H1 (cell line): ENCODE results near the gene CCDC12. TPM values are rescaled to one million over a fixed set of nuclear protein-coding genes. Genes with fewer than 3 reads are reported as not detected.

Source experiments
- CHD7 ChIP-seq: fragments of 300-600 bp; sonication (generic); IDR thresholded peaks from 2 replicates; pipeline ENCODE4 v1.7.1; 2012; ENCODE audit warnings: low read length, moderate library complexity, mild to moderate bottlenecking, inconsistent platforms; ENCODE audit not compliant: insufficient replicate concordance
- JUN ChIP-seq: IDR thresholded peaks from 2 replicates; pipeline ENCODE4 v1.6.1; 2011; ENCODE audit warnings: low read depth, mild to moderate bottlenecking, improper control_type of control experiment, low read length
- NRF1 ChIP-seq: IDR thresholded peaks from 2 replicates; pipeline ENCODE4 v1.6.1; 2011; ENCODE audit warnings: mild to moderate bottlenecking, low read depth, low read length, improper control_type of control experiment
- RXRA ChIP-seq: IDR thresholded peaks from 2 replicates; pipeline ENCODE4 v1.6.1; 2011; ENCODE audit warnings: low read depth, mild to moderate bottlenecking, low read length, moderate library complexity; ENCODE audit not compliant: insufficient read depth
- SP4 ChIP-seq: IDR thresholded peaks from 2 replicates; pipeline ENCODE4 v1.6.1; 2012; ENCODE audit warnings: low read length, inconsistent platforms
- polyA plus RNA-seq, 7 experiments: library from polyadenylated mRNA; depleted of rRNA in 3 of 7; stranded (reverse) in 5 of 7; unstranded in 2 of 7; fragments of >200 nt in 5 of 7; fragments of 200-250 nt in 2 of 7; gene quantifications; 1 replicate in 5 of 7; 2 replicates in 1 of 7; 4 replicates in 1 of 7; pipeline versions ENCODE4 v1.2.1 to v1.2.3, GENCODE V29; 2011 to 2013; ENCODE audit warnings: missing spikeins in 2 of 7, mixed read lengths in 2 of 7
- total RNA-seq: library from RNA; stranded (reverse); fragmentation: NEBNext Ultra II Directional; extraction: Animal tissue kit (Norgen Biotek cat#: 25700); gene quantifications from 2 replicates; pipeline ENCODE4 v1.2.1, GENCODE V29; 2021

The CCDC12 gene
- total and polyA plus RNA-seq, 2 of the 8 experiments (the other 6 are each of a cell fraction or from before 2014, with no cell fraction given): 29.5 to 41.3 TPM

DNA sequence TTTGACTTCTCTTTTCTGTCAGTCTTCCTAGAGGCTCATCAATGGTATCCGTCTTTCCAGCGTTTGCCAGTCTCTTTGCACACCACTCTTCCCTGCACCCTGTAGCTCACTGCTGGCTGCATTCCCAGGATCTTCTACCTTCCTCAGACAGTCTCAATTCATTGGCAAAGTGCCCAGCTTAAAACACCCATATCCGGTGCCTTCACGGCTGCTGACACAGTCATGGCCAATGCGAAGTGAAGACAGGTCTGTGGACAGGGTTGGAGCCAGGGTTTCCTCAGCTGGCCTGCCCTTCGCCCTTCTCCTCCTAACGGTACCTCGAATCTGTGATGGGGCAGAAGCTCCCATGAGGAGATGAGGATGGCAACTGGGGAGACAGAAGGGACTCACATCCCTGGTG is 62.9 kb downstream of the CCDC12 start (continued):
- no peak for TF ChIP-seq CHD7
- TF ChIP-seq SP4: no peak
- no peak for TF ChIP-seq JUN
- TF ChIP-seq RXRA: no peak
- TF ChIP-seq NRF1: no peak
